KMS-11 (cell line): ENCODE data around the gene COL8A1.

ENCODE experiments used
- H2AFZ ChIP-seq: fragments of 200-600 bp; sonication (generic); 2 replicates; pipeline ENCODE4 v1.6.1; 2016; ENCODE audit warnings: antibody characterized with exemption, mixed run types, low read depth
- H3K27ac ChIP-seq: fragments of 200-600 bp; sonication (generic); 2 replicates; pipeline ENCODE4 v1.6.1; 2016; ENCODE audit warnings: mild to moderate bottlenecking, mixed run types
- H3K27me3 ChIP-seq: fragments of 200-600 bp; sonication (generic); 2 replicates; pipeline ENCODE4 v1.6.1; 2017; ENCODE audit warnings: mild to moderate bottlenecking, low read depth, mixed run types, moderate library complexity; ENCODE audit not compliant: insufficient read depth
- H3K36me3 ChIP-seq: fragments of 200-600 bp; sonication (generic); 2 replicates; pipeline ENCODE4 v1.6.1; 2017; ENCODE audit warnings: mild to moderate bottlenecking, mixed run types; ENCODE audit not compliant: insufficient read depth
- H3K4me1 ChIP-seq: fragments of 200-600 bp; sonication (generic); 2 replicates; pipeline ENCODE4 v1.6.1; 2016; ENCODE audit warnings: mild to moderate bottlenecking, low read depth, mixed run types; ENCODE audit not compliant: poor library complexity, severe bottlenecking
- H3K4me2 ChIP-seq: fragments of 200-600 bp; sonication (generic); 2 replicates; pipeline ENCODE4 v1.7.0; 2016; ENCODE audit warnings: mild to moderate bottlenecking, mixed run types
- H3K4me3 ChIP-seq: fragments of 200-600 bp; sonication (generic); IDR thresholded peaks from 2 replicates; pipeline ENCODE4 v1.6.1; 2017; ENCODE audit warnings: low read depth, low read length, mixed read lengths; ENCODE audit not compliant: insufficient read depth
- H3K79me2 ChIP-seq: fragments of 200-600 bp; sonication (generic); 2 replicates; pipeline ENCODE4 v1.6.1; 2016; ENCODE audit warnings: low read depth, mixed run types; ENCODE audit not compliant: insufficient read depth
- H3K9ac ChIP-seq: fragments of 200-600 bp; sonication (generic); 2 replicates; pipeline ENCODE4 v1.6.1; 2016; ENCODE audit warnings: mild to moderate bottlenecking, mixed run types
- H4K20me1 ChIP-seq: fragments of 200-600 bp; sonication (generic); 2 replicates; pipeline ENCODE4 v1.6.1; 2016; ENCODE audit warnings: mild to moderate bottlenecking, mixed run types; ENCODE audit not compliant: insufficient read depth
- TF ChIP-seq, protein P1 (sequence below): fragments of 200-600 bp; sonication (generic); conservative IDR thresholded peaks from 2 replicates; pipeline ENCODE4 v1.6.1; 2017; ENCODE audit warnings: low read depth, mild to moderate bottlenecking, antibody characterized with exemption, low read length, moderate library complexity, mixed read lengths

COL8A1 gene

DNA sequence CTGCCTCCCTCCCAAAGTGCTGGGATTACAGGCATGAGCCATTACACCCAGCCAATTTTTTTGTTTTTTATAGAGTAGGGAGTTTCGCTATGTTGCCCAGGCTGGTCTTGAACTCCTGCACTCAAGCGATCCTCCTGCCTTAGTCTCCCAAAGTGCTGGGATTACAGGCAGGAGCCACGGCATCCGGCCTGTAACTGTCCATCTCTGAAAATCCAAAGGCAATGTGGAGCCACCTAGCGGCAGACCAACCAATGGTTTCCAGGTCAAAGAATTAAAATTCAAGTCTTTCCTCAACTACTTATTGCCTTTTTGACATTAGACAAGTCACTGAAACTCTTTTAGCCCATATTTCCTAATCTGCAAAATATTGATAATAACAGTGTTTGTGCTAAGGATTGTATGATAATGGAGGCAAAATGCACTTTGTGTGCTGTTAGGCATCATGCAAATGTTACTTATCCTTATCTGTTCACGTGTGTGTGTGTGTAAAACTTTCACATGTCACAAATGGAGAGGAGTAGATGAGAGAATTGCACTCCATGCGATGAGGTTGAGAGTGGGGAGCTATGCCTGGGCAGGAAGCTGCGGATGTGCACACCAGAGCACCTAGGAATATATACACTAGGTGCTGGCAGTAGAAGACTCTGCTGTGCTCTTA lies 48.7 kb downstream of the COL8A1 start:
- Histone ChIP-seq H3K79me2 (no peaks in the 10 kb centered on the region), H3K27ac (no peak overlapping the region), H3K36me3 (no peaks in the 10 kb centered on the region), H2AFZ (no peak overlapping the region), H4K20me1 (no peaks in the 10 kb centered on the region), H3K27me3 (no peaks in the 10 kb centered on the region), H3K4me2 (no peak overlapping the region), H3K4me3 (no peak overlapping the region), H3K9ac (no peak overlapping the region), H3K4me1 (peaks cover 34% of the 10 kb centered on the region)
- TF ChIP-seq, protein P1, sequence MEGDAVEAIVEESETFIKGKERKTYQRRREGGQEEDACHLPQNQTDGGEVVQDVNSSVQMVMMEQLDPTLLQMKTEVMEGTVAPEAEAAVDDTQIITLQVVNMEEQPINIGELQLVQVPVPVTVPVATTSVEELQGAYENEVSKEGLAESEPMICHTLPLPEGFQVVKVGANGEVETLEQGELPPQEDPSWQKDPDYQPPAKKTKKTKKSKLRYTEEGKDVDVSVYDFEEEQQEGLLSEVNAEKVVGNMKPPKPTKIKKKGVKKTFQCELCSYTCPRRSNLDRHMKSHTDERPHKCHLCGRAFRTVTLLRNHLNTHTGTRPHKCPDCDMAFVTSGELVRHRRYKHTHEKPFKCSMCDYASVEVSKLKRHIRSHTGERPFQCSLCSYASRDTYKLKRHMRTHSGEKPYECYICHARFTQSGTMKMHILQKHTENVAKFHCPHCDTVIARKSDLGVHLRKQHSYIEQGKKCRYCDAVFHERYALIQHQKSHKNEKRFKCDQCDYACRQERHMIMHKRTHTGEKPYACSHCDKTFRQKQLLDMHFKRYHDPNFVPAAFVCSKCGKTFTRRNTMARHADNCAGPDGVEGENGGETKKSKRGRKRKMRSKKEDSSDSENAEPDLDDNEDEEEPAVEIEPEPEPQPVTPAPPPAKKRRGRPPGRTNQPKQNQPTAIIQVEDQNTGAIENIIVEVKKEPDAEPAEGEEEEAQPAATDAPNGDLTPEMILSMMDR = peak; percentile 93

DNA sequence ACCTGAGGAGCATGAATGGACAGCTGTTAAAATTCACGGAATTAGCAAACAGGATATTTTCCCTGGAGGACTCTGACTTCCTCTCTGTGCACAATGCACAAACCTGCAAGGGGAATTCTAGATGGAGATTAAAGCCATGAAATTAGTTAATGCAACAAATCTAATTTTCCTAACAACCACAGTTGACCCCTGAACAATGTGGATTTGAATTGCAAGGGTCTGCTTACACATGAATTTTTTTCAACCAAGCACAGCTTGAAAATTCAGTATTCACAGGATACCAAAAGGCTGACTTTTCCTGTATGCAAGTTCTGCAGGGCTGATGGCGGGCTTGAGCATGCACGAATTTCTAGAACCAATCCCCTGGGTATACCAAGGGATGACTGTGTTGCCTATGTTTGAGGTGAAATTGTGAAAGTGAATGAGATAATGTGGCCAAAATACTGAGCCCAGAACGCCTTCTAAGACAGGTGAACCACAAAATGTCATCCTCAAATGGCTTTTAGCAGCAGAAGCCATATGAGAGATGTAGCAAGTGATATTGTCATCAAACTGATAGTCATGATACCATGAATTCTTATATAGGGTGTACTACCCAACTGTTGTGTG lies 52.5 kb downstream of the COL8A1 start:
- H2AFZ ChIP-seq = no peak overlapping the region

DNA sequence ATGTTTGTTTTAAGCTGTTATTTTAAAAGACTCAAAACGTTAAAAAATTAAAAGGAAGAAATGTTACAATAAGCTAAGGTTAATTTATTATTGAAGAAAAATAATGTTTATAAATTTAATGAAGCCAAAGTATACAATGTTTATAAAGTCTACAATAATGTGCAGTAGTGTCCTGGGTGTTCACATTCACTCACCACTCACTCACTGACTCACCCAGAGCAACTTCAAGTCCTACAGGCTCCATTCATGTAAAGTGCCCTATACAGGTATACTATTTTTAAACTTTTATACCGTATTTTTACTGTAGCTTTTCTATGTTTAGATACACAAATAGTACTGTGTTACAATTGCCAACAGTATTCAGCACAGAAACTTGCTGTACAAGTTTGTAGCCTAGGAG lies 55.2 kb downstream of the COL8A1 start:
- TF ChIP-seq, protein P1 = no peak
- H4K20me1 ChIP-seq = no peaks in the 10 kb centered on the region
- H3K27ac ChIP-seq = no peak overlapping the region
- H3K27me3 ChIP-seq = no peaks in the 10 kb centered on the region
- H2AFZ ChIP-seq = no peak overlapping the region
- no peak overlapping the region for H3K4me2 ChIP-seq
- H3K9ac ChIP-seq = no peak overlapping the region
- H3K36me3 ChIP-seq = no peaks in the 10 kb centered on the region
- H3K4me3 ChIP-seq = no peak overlapping the region
- no peaks in the 10 kb centered on the region for H3K79me2 ChIP-seq
- H3K4me1 ChIP-seq = peaks cover 17% of the 10 kb centered on the region

More for the DNA sequence above, 52.5 kb downstream of the COL8A1 start:
- Histone ChIP-seq H3K79me2 (no peaks in the 10 kb centered on the region), H3K27me3 (no peaks in the 10 kb centered on the region), H3K4me2 (no peak overlapping the region), H3K27ac (no peak overlapping the region), H3K9ac (no peak overlapping the region), H3K4me1 (peaks cover 17% of the 10 kb centered on the region), H3K36me3 (no peaks in the 10 kb centered on the region), H3K4me3 (no peak overlapping the region), H4K20me1 (no peaks in the 10 kb centered on the region)
- TF ChIP-seq, protein P1 = no peak

DNA sequence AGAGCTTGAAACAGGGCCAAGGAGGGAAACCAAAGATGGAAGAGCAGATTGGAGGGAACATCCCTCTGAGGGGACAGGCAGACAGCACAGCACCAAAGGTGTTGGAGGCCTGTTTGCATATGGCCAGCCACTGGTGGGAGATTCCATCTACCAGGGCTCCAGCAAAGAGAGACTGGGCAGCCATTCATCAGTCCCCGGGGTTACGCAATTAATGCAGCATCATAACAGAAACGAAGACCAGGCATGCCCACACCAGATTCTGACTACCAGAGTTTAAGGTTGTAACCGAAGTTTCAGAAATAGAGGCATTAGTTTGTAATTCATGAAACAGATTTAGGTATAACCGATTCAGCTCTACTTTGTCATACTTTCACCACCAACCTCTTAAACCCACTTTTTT lies 58.1 kb downstream of the COL8A1 start:
- Histone ChIP-seq H3K27me3 (no peaks in the 10 kb centered on the region), H3K4me2 (no peak overlapping the region), H2AFZ (no peak overlapping the region), H3K4me1 (peaks cover 13% of the 10 kb centered on the region), H3K36me3 (no peaks in the 10 kb centered on the region), H4K20me1 (no peaks in the 10 kb centered on the region), H3K79me2 (no peaks in the 10 kb centered on the region), H3K27ac (no peak overlapping the region), H3K9ac (no peak overlapping the region), H3K4me3 (no peak overlapping the region)
- TF ChIP-seq, protein P1 = no peak
